Heart right ventricle (tissue), 16 donors: ENCODE results near the gene MICAL2. TPM values are rescaled to one million over a fixed set of nuclear protein-coding genes. Genes with fewer than 3 reads are reported as not detected.
A peak's percentile ranks its signal among the peaks of the same experiment; 100 is the strongest.

Source experiments
- ATAC-seq, 8 donors: fragments of 200-7000 bp; cut with Tn5 transposase; one replicate each; pipeline ENCODE4 v1.9.1; 2020; ENCODE audit warnings: mild to moderate bottlenecking in 8 of 8, moderate library complexity in 8 of 8, moderate number of reproducible peaks in 1 of 8
- DNase-seq, 2 donors: peaks; one replicate each; pipeline ENCODE4 v3.0.0-alpha.2; 2020
- H3K27ac ChIP-seq, 10 donors: fragments of 200-600 bp; sonication (generic) in 2 of 10; one replicate each; pipeline versions ENCODE4 v1.5.0 to v1.8.0; 2020 to 2022; ENCODE audit warnings: mild to moderate bottlenecking in 3 of 10
- H3K27me3 ChIP-seq, 7 donors: fragments of 200-600 bp; one replicate each; pipeline ENCODE4 v1.8.0; 2021 to 2022; ENCODE audit warnings: mild to moderate bottlenecking in 2 of 7
- H3K36me3 ChIP-seq, 9 donors: fragments of 200-600 bp; sonication (generic) in 1 of 9; one replicate each; pipeline versions ENCODE4 v1.5.0 to v1.8.0; 2020 to 2022; ENCODE audit warnings: mild to moderate bottlenecking in 2 of 9
- H3K4me1 ChIP-seq, 9 donors: fragments of 200-600 bp; sonication (generic) in 1 of 9; one replicate each; pipeline versions ENCODE4 v1.5.0 to v1.8.0; 2020 to 2022; ENCODE audit warnings: mild to moderate bottlenecking in 4 of 9
- H3K4me3 ChIP-seq, 10 donors: fragments of 200-600 bp; sonication (generic) in 2 of 10; one replicate each; pipeline versions ENCODE4 v1.5.0 to v1.8.0; 2020 to 2022; ENCODE audit warnings: mild to moderate bottlenecking in 7 of 10, moderate library complexity in 2 of 10
- H3K9me3 ChIP-seq, 11 donors: fragments of 200-600 bp in 10 of 11; sonication (generic) in 2 of 11; one replicate each; pipeline versions ENCODE4 v1.5.0 to v1.8.0; 2013 to 2022; ENCODE audit warnings: mild to moderate bottlenecking in 2 of 11, control low read depth in 1 of 11, moderate library complexity in 1 of 11
- WGBS, 2 donors: extraction: QIAGEN DNeasy Blood & Tissue Kit; methylation state at CpG; one replicate each; pipeline ENCODE4 v1.1.7; 2013; ENCODE audit warnings: inconsistent platforms in 1 of 2; 5-methylcytosine and 5-hydroxymethylcytosine counted together
- intact Hi-C, 10 donors: fragments of 100-400 bp; cut with DNase I; formaldehyde crosslinking; loops; one replicate each; pipeline versions ENCODE4 v1.11.1 to v1.14.2; 2022
- polyA plus RNA-seq, 2 donors: library from polyadenylated mRNA; stranded (reverse); fragments of 200-250 nt; gene quantifications; one replicate each; pipeline ENCODE4 v1.2.3, GENCODE V29; 2013
- total RNA-seq, 10 donors: library from RNA; stranded (reverse); fragmentation: NEBNext Ultra II Directional in 3 of 10; extraction: Animal tissue kit (Norgen Biotek cat#: 25700) in 3 of 10; gene quantifications; one replicate each; pipeline versions ENCODE4 v1.2.1 to v1.2.4, GENCODE V29; 2021 to 2023
- TF ChIP-seq, protein P1 (sequence below), 9 donors: fragments of 200-600 bp; sonication (generic) in 2 of 9; IDR thresholded peaks; one replicate each; pipeline versions ENCODE4 v1.5.0 to v1.8.0; 2021 to 2022; ENCODE audit warnings: antibody characterized with exemption in 9 of 9, mild to moderate bottlenecking in 5 of 9, moderate library complexity in 1 of 9
- donor health status: Arrhythmogenic right ventricular cardiomyopathy.
- donor health status: ischemic (EF 13 %, LVEDD 7.1; RV severe dilation, severe dysfunction).
- donor health status: healthy with polysubstance abuse.
- donor health status: DM: no; HTN: yes; CAD: no.
- donor health status: DM: no; HTN: no; CAD: no.
- donor health status: ischemic (EF 25% LVEDD 6.9; RV normal size, moderate dysfunction).
- donor health status: ischemic (EF 25% LVEDD 5.7; RV mildly dilated, moderate dysfunction).
- donor health status: healthy.
- donor health status: DM: yes; HTN: yes; CAD: no.
- donor health status: Ischemic cardiomyopathy.
- donor health status: ischemic (EF 35%, LVEDD 5.7; RV mildly dilated, moderate dysfunction).
- donor health status: nonischemic (EF 11% LVEDD 7.7; RV severe dilation, severe dysfunction).
- donor health status: DM: yes; HTN: yes; CAD: no.
- donor health status: PGD.
- donor health status: ischemic (EF 29% LVEDD 5.4; RV normal size, mild dysfunction).
- donor health status: nonischemic (EF 23%, LVEDD 6.1; RV moderate dilation, normal function).

The MICAL2 gene
- total and polyA plus RNA-seq, 12 donors: 32.5 to 95.7 (median 70.5) TPM

DNA sequence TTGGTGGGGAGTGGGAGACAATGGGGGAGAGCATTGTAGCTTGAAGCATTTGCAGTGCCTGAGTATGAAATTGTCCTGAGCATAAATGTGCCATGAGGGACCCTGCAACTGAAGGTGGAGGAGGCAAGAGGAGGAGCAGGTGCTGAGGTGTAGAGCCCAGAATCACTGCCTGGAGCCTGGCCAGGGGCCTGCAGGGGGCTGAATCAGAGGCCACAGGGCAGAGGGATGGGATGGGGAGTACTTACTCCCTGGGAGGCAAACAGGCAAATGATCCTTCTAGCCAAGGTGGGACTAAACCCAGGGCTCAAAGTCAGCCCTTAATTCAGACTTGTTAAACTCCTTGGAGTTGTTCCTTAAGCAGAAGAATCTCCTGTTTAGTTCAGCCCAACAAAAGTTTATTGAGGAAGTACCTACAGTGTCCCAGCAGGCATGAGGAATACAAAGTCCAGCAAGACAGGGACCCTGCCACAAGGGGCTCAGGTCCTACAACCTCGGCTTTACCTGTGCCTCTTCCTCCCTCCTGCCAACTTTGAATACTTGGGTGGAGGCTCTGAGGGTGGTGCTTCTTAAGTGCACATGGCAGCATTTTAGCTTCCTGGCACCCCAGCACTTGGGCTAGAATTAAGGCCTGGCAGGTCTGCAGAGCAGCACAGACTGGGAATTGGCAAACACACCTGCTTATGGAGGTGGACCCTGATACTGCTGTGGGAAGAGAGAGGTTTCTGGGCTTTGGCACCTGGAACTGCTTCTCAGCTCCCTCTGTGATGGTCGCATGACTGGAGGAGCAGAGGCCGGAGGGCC, 20.0 kb downstream of the MICAL2 start:
- H3K4me1 ChIP-seq: peaks cover 3 to 91% (median 49%) of the 10 kb centered on the region in 9 donors
- DNase-seq: no peak
- H3K27me3 ChIP-seq: no peaks in the 10 kb centered on the region
- ATAC-seq: no peak
- H3K9me3 ChIP-seq: no peaks in the 10 kb centered on the region
- WGBS, 2 donors: 93 to 95% methylated on average over 3 of the region's 3 CpGs
- intact Hi-C loops: no loop called here
- TF ChIP-seq, protein P1, sequence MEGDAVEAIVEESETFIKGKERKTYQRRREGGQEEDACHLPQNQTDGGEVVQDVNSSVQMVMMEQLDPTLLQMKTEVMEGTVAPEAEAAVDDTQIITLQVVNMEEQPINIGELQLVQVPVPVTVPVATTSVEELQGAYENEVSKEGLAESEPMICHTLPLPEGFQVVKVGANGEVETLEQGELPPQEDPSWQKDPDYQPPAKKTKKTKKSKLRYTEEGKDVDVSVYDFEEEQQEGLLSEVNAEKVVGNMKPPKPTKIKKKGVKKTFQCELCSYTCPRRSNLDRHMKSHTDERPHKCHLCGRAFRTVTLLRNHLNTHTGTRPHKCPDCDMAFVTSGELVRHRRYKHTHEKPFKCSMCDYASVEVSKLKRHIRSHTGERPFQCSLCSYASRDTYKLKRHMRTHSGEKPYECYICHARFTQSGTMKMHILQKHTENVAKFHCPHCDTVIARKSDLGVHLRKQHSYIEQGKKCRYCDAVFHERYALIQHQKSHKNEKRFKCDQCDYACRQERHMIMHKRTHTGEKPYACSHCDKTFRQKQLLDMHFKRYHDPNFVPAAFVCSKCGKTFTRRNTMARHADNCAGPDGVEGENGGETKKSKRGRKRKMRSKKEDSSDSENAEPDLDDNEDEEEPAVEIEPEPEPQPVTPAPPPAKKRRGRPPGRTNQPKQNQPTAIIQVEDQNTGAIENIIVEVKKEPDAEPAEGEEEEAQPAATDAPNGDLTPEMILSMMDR (IDR thresholded peaks at IDR 0.05): no peak
- H3K27ac ChIP-seq: no peak overlapping the region
- no peaks in the 10 kb centered on the region for H3K36me3 ChIP-seq
- no peak overlapping the region for H3K4me3 ChIP-seq

DNA sequence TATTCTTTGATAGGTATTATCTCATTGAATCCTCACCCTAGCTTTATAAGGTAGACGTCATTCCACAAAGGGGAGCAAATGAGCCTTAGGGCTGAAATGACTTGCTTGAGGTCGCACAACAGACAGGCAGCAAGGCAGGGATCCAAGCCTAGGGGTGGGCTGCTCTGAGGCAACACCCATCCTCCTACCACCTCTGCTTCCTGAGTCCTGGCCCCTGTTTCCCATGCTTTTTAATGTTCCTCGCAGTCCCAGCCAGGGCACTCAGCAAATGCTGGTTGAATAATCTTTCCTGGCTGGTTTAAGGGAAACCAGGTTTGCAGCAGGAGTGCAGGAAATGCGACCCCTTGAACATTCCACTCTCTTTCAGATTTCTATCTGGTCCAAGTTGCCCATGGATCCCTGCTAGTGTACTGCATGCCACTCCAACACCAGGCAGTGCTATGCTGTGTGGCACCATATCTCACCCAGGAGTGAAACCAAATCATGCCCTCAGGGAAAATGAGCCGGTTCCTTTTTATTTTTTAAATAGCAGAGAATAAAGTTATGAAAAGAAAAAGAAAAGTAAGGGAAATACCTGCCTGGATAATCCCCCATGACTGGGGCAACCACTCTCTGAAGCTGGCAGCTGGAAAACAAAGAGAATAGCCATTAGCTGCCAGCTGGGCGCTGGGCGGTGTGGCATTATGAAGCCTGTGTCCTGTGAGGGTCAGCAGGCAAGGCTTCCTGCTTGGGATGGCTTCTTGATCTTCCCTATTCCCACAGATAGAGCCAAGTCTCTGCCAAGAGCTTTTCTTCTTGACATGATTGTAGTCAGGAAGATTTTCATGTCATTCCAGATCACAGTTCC, 21.8 kb downstream of the MICAL2 start:
- peaks cover 5 to 88% (median 52%) of the 10 kb centered on the region in 9 donors for H3K4me1 ChIP-seq
- TF ChIP-seq, protein P1 (IDR thresholded peaks at IDR 0.05): no peak

DNA sequence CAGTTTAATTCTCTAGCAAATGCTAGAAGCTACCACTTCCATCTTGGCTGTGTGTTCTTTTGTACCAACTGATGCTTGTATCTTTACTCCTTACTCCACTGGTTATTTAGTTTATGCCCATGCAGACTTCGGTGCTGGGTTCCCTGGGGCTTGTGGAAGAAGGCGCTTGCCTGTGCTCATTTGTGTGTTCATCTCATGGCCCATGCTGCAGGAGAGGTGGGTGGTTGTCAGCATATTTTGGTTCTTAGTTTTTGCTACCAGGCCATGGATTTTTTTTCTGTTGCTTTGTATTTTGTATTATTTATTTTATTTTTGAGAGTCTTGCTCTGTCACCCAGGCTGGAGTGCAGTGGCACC, 22.4 kb downstream of the MICAL2 start:
- ATAC-seq (no peak), DNase-seq (no peak)
- H3K9me3 ChIP-seq: no peaks in the 10 kb centered on the region
- no peaks in the 10 kb centered on the region for H3K36me3 ChIP-seq
- intact Hi-C loops: no loop called here
- no peak overlapping the region for H3K4me3 ChIP-seq
- no peaks in the 10 kb centered on the region for H3K27me3 ChIP-seq
- TF ChIP-seq, protein P1 (IDR thresholded peaks at IDR 0.05): no peak
- H3K27ac ChIP-seq: peak overlapping the region in 1 of 10 donors; percentile 51
- H3K4me1 ChIP-seq: peaks cover 5 to 88% (median 55%) of the 10 kb centered on the region in 9 donors
- 96% methylated on average over 2 of the region's 2 CpGs for WGBS, 2 donors

More for the DNA sequence above, 21.8 kb downstream of the MICAL2 start:
- Histone ChIP-seq H3K36me3 (no peaks in the 10 kb centered on the region), H3K27me3 (no peaks in the 10 kb centered on the region), H3K27ac (peak overlapping the region in 1 of 10 donors; percentile 51), H3K4me3 (no peak overlapping the region), H3K9me3 (no peaks in the 10 kb centered on the region)
- ATAC-seq (peak in 5 of 8 donors; percentile 33 to 67 (median 46)), DNase-seq (no peak)
- WGBS, 2 donors: 67 to 69% methylated on average over 7 of the region's 7 CpGs
- intact Hi-C loops: no loop called here

DNA sequence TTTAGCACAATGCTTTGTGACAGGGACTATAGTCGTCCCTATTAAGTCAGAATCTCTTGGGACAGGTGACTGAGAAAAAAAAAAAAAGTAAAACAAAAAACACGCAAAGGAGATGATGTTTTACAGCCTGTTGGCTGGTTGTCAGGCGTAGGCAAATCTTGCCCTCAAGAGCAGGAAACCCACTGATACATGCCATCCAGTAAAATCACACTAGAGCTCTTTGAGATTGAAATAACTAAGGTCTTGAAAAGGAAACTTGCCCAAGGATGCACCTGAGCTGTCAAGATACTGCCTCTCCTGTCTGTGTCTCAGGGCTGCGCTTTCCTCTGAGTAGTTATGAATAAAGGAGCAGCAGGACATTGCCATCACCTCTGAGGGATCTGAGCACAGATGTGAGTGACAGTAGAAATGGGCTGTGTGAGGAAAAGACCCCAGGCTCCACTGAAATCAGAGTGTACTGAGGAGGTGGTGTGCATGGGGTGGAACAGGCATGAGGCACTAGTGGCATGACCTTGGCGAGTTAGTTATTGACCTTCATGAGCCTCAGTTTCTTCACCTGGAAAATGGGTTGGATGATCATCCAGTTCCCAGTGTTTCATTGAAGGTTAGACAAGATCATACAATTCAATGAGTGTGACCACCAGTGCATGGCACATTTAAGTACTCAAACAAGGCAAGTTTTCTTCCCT, 23.3 kb downstream of the MICAL2 start:
- H3K27ac ChIP-seq: peak overlapping the region in 1 of 10 donors; percentile 51
- H3K36me3 ChIP-seq: peaks cover 0 to 3% (median 0%) of the 10 kb centered on the region in 9 donors
- H3K9me3 ChIP-seq: no peaks in the 10 kb centered on the region
- TF ChIP-seq, protein P1 (IDR thresholded peaks at IDR 0.05): no peak
- no peak for ATAC-seq
- peaks cover 5 to 91% (median 58%) of the 10 kb centered on the region in 9 donors for H3K4me1 ChIP-seq
- no peak overlapping the region for H3K4me3 ChIP-seq
- intact Hi-C loops: no loop called here
- no peaks in the 10 kb centered on the region for H3K27me3 ChIP-seq
- WGBS, 2 donors: 86 to 89% methylated on average over 5 of the region's 5 CpGs
- DNase-seq: no peak
